ENCODE results near the gene PCBP3. TPM values are rescaled to one million over a fixed set of nuclear protein-coding genes. Genes with fewer than 3 reads are reported as not detected.

PCBP3 gene
- polyA plus RNA-seq, 1 donor from 2014 or later: 1.7 TPM

DNA sequence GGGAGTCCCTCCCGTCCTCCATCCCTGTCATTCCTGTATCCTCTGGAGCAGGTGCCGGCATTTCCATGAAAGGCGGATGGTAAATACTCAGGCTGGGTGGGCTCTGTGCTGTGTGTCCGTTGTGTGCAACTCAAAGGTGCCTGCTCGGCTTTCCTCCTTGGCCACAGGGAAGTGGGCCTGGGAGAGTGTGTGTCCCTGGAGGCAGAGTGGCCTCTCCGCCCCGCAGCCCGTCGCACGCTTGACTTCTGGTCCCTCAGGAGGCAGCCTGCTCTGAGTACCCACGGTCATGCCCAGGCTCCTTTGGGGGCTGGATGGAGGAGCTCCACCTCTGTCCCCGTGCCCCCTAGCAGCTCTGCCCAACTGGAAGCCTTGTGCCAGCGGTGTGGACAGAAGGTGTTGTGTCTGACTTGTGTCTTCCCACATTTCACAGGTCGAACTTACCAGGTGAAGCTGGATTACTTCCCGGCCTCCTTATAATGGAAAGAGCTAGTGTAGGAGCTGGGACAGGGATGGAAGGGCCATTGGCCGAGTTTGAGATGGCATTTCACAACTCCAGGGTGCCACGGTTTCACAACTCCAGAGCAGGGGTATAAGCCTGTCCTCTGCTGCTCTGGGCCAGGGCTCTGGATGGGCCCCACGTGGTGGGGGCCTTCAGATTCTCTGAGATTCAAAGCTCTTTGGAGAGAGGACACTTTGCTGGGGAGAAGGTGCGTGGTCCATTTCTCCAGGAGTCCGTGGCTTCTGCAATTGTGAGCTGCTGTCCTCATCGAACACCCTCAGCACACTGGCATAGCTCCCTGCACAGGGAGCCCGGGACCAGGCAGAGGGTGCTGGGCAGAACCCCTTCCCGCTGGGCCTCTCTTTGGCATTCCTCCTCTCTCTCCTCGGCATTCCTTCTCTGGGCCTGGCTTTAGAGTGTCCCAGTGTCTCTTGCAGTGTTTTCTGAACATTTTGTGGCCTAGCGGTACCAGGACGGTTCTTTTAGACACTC is 185.3 kb downstream of the PCBP3 start:
- no peak overlapping the region for H2AFZ ChIP-seq (ENCODE audit: low read depth, low read length)
- no peaks in the 10 kb centered on the region for H3K27me3 ChIP-seq (ENCODE audit: insufficient read depth, low read depth, low read length)
- H3K4me2 ChIP-seq (ENCODE audit: low read length): no peak overlapping the region
- no peak for TF ChIP-seq SMC3 (conservative IDR thresholded peaks at IDR 0.05; ENCODE audit: poor library complexity)
- TF ChIP-seq POLR2AphosphoS5 (IDR thresholded peaks at IDR 0.05): no peak
- no peak for TF ChIP-seq EP300 (conservative IDR thresholded peaks at IDR 0.05; ENCODE audit: poor library complexity, severe bottlenecking)
- no peak for TF ChIP-seq MXI1 (conservative IDR thresholded peaks at IDR 0.05; ENCODE audit: poor library complexity, severe bottlenecking)
- TF ChIP-seq, protein P1, sequence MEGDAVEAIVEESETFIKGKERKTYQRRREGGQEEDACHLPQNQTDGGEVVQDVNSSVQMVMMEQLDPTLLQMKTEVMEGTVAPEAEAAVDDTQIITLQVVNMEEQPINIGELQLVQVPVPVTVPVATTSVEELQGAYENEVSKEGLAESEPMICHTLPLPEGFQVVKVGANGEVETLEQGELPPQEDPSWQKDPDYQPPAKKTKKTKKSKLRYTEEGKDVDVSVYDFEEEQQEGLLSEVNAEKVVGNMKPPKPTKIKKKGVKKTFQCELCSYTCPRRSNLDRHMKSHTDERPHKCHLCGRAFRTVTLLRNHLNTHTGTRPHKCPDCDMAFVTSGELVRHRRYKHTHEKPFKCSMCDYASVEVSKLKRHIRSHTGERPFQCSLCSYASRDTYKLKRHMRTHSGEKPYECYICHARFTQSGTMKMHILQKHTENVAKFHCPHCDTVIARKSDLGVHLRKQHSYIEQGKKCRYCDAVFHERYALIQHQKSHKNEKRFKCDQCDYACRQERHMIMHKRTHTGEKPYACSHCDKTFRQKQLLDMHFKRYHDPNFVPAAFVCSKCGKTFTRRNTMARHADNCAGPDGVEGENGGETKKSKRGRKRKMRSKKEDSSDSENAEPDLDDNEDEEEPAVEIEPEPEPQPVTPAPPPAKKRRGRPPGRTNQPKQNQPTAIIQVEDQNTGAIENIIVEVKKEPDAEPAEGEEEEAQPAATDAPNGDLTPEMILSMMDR (IDR thresholded peaks at IDR 0.05; ENCODE audit: poor library complexity, severe bottlenecking): no peak
- TF ChIP-seq EZH2 (IDR thresholded peaks at IDR 0.05; ENCODE audit: borderline replicate concordance, insufficient read depth, low read length, poor library complexity, severe bottlenecking): no peak
- TF ChIP-seq TAF1 (IDR thresholded peaks at IDR 0.05; ENCODE audit: low read depth): no peak
- TF ChIP-seq, protein P2, sequence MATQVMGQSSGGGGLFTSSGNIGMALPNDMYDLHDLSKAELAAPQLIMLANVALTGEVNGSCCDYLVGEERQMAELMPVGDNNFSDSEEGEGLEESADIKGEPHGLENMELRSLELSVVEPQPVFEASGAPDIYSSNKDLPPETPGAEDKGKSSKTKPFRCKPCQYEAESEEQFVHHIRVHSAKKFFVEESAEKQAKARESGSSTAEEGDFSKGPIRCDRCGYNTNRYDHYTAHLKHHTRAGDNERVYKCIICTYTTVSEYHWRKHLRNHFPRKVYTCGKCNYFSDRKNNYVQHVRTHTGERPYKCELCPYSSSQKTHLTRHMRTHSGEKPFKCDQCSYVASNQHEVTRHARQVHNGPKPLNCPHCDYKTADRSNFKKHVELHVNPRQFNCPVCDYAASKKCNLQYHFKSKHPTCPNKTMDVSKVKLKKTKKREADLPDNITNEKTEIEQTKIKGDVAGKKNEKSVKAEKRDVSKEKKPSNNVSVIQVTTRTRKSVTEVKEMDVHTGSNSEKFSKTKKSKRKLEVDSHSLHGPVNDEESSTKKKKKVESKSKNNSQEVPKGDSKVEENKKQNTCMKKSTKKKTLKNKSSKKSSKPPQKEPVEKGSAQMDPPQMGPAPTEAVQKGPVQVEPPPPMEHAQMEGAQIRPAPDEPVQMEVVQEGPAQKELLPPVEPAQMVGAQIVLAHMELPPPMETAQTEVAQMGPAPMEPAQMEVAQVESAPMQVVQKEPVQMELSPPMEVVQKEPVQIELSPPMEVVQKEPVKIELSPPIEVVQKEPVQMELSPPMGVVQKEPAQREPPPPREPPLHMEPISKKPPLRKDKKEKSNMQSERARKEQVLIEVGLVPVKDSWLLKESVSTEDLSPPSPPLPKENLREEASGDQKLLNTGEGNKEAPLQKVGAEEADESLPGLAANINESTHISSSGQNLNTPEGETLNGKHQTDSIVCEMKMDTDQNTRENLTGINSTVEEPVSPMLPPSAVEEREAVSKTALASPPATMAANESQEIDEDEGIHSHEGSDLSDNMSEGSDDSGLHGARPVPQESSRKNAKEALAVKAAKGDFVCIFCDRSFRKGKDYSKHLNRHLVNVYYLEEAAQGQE (IDR thresholded peaks at IDR 0.05; ENCODE audit: borderline replicate concordance): no peak
- no peak for TF ChIP-seq RAD21 (conservative IDR thresholded peaks at IDR 0.05)
- no peak overlapping the region for H3K4me3 ChIP-seq (ENCODE audit: low read length)
- H4K20me1 ChIP-seq (ENCODE audit: insufficient read depth): no peaks in the 10 kb centered on the region
- no peaks in the 10 kb centered on the region for H3K9me3 ChIP-seq (ENCODE audit: low read length)
- no peaks in the 10 kb centered on the region for H3F3A ChIP-seq (ENCODE audit: insufficient read depth, low read length, poor library complexity, severe bottlenecking)
- no peaks in the 10 kb centered on the region for H3K36me3 ChIP-seq (ENCODE audit: insufficient read depth, low read length)
- no peaks in the 10 kb centered on the region for H3K9me2 ChIP-seq (ENCODE audit: insufficient read depth, low read length)
- no peaks in the 10 kb centered on the region for H3K79me2 ChIP-seq (replicated peaks; ENCODE audit: insufficient read depth, low read length)
- no peak overlapping the region for H3K27ac ChIP-seq (ENCODE audit: low read length)
- no peak overlapping the region for H3K9ac ChIP-seq (ENCODE audit: low read length)

DNA sequence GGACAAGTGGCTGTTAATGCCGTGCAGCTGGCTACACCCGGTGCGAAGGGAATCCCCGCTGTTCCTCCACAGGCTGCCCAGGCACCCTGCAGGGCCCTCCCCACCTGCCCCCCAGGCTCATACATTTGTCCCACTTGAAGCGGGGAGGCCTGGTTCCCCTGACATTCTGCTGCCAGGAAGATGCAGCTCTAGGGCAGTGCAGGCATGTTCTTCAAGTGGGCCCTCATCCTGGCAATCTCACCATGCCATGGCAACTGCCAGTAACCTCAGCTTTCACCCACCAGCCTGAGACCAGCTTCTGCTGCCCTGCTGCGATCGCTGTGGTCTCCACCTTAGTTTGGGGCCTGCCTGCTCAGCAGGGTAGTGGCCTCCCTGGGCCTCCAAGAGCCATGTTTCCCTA is 186.1 kb downstream of the PCBP3 start:
- no peaks in the 10 kb centered on the region for H3K27me3 ChIP-seq (ENCODE audit: insufficient read depth, low read depth, low read length)
- no peaks in the 10 kb centered on the region for H4K20me1 ChIP-seq (ENCODE audit: insufficient read depth)
- no peaks in the 10 kb centered on the region for H3K9me3 ChIP-seq (ENCODE audit: low read length)
- no peaks in the 10 kb centered on the region for H3K36me3 ChIP-seq (ENCODE audit: insufficient read depth, low read length)
- TF ChIP-seq TAF1 (IDR thresholded peaks at IDR 0.05; ENCODE audit: low read depth): no peak
- no peaks in the 10 kb centered on the region for H3K79me2 ChIP-seq (replicated peaks; ENCODE audit: insufficient read depth, low read length)
- H3K9me2 ChIP-seq (ENCODE audit: insufficient read depth, low read length): no peaks in the 10 kb centered on the region
- H3F3A ChIP-seq (ENCODE audit: insufficient read depth, low read length, poor library complexity, severe bottlenecking): no peaks in the 10 kb centered on the region
- no peak overlapping the region for H2AFZ ChIP-seq (ENCODE audit: low read depth, low read length)
- H3K4me3 ChIP-seq (ENCODE audit: low read length): no peak overlapping the region
- H3K27ac ChIP-seq (ENCODE audit: low read length): no peak overlapping the region
- H3K9ac ChIP-seq (ENCODE audit: low read length): no peak overlapping the region
- H3K4me2 ChIP-seq (ENCODE audit: low read length): no peak overlapping the region

Measured in neural cell (in vitro differentiated cells).